GM18868 (cell line): ENCODE measurements around the gene NRXN3.
"Not testable (repeated sequence)": the region's sequence is repeated elsewhere in the genome, so short reads cannot be mapped to it uniquely, and the experiment has no call there.

Experiments
- ATAC-seq: cut with Tn5 transposase; IDR thresholded peaks from one replicate; pipeline ENCODE4 v1.9.1; 2021; ENCODE audit warnings: mild to moderate bottlenecking, moderate library complexity; ENCODE audit not compliant: unreplicated experiment

Gene NRXN3

DNA sequence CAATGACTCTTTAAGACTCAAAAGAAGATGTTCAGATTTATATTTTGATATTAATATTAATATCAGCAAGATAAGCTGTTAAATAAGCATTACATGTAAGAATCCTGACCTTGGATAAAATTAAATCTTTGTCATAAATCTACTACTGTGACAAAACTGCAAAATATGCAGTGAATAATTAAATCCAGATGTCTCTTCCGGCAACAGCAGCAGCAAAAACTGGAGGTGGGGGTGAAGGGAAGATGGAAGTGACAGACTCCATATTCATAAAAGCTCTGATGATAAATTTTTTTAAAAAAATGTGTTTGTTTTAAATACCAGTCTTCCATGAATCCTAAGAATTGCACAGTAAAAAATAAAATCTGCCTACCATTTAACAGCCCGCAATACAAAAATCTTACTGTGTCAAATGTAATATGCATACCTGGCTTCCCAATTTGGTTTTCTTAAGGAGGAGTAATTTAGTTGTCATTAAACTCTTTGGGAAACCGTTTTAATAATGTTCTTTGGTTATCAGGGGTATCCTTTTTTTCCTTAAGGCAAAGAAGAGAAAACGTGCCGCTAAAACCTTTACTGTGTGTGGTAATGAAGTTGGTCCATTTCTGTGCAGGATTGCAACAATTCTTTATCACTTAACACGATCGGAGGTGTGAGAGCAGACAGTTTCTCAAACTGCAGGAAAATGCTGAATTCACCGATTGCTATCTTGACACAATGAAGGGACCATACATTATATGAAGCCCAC is 1562.9 kb downstream of the NRXN3 start:
- no peak for ATAC-seq

DNA sequence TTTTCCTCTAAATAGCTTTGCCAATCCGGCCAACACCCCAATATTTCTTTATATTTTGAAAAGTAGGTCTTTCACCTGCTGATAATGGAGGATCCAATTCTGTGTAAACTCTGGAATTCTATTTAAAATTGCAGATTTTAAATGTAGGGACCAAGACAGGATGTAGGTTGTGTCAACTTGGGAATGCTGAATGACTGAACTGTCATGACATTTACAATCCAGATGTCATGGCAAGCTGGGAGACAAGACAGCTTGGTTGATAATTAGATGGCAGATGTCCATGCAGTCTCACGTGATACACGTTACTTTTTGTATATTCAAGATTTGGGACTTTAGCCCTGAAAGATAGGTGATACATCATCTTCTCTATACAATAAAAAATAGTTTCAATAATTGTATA is 1564.0 kb downstream of the NRXN3 start:
- ATAC-seq = no peak

- no peak for ATAC-seq
Observed at GRCh38 chr14:79734656-79735055, 1564.5 kb downstream of the NRXN3 start.

- no peak for ATAC-seq
Observed at GRCh38 chr14:79735121-79735520, 1564.9 kb downstream of the NRXN3 start.

GRCh38 chr14:79740066-79740601 is 1570.0 kb downstream of the NRXN3 start:
- ATAC-seq = no peak

DNA sequence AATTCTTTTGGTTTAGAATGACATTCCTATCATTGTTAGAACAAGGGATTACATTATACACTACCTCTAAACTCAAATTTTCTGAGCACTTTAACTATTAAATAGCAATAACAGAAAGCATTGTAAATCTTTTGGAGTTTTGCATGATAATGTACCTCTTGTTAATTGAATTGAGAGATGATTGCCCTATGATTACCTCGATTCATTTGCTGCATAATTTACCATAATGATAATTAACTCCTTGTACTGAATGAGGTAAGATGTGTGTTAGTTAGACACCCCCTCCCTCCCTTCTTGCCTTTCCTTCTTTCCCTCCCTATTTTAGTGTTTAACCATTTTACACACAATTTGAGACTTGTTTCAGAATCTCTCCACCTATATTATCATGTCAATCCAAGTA is 1572.0 kb downstream of the NRXN3 start:
- ATAC-seq = no peak

DNA sequence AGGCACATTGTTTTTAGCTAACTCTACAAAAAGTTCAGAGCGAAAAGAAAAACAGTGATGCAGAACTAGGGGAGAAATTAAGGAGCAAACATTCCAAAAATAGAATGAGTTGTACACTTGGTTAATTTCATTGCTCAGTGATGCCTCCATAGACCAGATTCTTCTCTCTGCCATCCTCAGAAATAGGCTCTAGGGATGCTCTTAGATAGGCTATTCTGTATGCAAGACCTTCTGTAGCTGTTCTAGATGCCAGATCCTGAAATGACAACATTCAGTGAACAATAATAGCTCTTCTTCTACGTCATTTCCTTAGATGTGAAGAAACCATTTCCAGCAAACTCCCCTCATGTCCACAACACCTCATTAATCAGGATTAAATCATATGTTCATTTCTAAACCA is 1574.9 kb downstream of the NRXN3 start:
- ATAC-seq = no peak

DNA sequence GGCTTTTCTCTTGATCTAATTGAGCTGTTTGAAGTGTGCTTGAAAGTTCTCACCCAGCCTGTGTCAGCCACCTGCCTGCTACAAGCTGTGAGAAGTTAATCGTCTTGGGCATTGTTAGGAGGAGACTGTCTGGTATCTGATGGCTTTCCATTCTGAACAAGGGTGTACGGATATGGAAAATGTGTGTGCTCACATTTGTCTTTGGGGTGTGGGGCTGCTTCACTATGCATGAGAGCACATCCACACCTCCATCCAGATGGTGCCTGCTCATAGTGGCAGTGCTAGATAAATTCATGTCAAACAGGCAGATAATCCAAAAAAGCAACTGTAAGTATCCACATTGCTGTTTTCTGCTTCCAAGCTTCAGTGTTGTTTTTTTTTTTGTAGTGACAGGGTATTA is 1578.9 kb downstream of the NRXN3 start:
- no peak for ATAC-seq

DNA sequence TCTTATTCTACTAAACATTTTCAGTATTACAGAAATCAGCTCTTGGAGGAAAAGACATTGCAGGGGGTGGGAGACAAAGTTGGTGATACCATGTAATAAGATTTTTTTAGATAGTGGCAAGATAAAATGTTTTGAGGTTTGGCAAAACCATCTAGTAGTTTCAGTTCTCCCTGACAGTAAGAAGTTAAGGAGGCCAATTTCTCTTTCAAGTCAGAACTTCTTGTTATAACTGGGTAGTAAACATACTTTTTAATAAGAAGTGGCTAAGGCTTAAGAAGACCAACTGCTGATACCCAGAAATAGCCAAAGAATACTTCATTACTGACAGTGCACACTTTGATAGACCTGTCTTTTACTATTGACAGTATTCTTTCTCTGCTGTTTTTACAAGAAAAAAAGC is 1588.8 kb downstream of the NRXN3 start:
- peak; percentile 54 for ATAC-seq

- no peak for ATAC-seq
Observed at GRCh38 chr14:79764323-79764722, 1594.2 kb downstream of the NRXN3 start.

DNA sequence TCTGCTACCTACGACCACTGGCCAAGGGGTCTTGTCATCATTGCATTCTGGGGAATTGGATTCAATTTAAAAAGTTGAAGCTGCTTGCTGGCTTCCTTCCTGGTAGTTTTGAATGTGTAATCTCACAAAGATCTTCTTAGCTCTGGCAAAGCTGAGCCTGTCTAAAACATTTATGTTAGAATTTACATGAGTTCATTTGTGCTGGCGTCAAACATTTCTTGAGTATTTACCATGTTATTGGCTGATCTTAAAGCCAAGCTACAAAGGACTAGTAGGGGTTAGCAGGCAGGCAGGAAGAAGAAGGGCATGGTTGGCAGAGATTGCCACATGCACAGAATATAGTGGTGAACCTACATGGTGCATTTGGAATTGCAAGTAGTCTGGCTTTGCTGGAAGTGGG is 1596.3 kb downstream of the NRXN3 start:
- no peak for ATAC-seq

GRCh38 chr14:79767251-79767650 is 1597.1 kb downstream of the NRXN3 start:
- ATAC-seq = no peak

DNA sequence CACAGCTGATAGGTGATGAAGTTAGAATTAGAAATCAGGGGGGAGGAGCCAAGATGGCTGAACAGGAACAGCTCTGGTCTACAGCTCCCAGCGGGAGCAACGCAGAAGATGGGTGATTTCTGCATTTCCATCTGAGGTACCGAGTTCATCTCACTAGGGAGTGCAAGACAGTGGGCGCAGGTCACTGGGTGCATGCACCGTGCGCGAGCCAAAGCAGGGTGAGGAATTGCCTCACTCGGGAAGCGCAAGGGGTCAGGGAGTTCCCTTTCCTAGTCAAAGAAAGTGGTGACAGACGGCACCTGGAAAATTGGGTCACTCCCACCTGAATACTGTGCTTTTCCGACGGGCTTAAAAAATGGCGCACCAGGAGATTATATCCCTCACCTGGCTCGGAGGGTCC is 1597.5 kb downstream of the NRXN3 start:
- ATAC-seq = not testable (repeated sequence)

GRCh38 chr14:79781882-79782281 is 1611.7 kb downstream of the NRXN3 start:
- ATAC-seq = no peak

- no peak for ATAC-seq
Observed at GRCh38 chr14:79783041-79783440, 1612.9 kb downstream of the NRXN3 start.

DNA sequence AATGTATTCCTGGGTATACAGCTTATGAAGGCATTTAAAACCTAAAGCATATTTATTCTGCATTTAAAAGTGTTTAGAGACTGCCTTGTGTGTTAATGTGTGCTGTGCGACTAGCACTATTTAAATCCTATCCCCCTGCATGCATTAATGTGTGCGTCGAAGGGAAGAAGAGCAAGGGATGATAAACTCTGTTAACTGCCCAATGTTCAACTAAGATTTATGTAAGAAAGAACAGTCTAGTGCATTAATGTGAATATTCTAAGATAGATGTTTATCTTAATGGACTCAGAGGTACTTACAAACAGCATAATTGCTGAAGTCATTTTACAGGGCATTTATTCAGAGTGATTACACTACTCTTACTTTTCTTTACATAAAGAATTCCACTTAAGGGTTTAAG is 1616.3 kb downstream of the NRXN3 start:
- no peak for ATAC-seq

DNA sequence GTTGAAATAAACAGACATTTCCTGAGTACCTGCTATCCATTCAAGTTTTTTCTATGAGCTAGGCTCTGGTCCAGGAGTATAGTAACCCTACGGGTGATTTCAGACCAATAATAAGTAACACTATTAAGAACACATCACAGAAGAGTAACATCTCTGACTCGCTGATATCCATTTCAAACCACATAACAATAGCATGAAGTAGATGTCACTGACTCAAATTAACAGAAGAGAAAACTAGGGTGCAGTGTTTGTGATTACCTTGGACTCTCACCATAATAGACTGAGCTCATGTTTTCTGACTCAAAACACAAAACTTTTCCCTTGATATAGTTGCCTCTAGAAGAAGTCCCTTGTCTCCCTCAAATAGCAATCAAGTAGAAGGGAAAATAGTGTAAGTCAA is 1618.2 kb downstream of the NRXN3 start:
- no peak for ATAC-seq

GRCh38 chr14:79791055-79791732 is 1621.0 kb downstream of the NRXN3 start:
- ATAC-seq = no peak

- no peak for ATAC-seq
Observed at GRCh38 chr14:79802093-79802492, 1631.9 kb downstream of the NRXN3 start.

DNA sequence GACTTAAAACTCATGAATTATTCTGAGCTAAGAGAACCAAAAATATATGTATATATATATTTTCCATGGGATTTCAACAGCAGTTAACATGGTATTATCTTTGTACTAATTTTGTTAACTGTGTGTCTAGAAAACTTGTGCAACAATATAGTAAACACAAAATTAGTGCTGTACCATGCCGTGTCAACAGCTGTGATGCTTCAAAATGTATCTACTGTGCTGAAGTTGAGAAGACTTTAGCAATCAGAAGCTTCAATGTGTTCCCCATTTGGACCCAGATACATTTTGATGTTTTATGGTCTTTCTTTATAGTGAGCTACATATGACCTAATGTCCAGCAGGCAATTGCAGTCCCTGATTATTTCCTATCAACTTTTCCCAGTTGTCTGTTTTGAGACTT is 1635.5 kb downstream of the NRXN3 start:
- no peak for ATAC-seq

- ATAC-seq = no peak
Observed at GRCh38 chr14:79809849-79810612, 1639.9 kb downstream of the NRXN3 start.
